HG03103 (cell line): Measurements from ENCODE around the gene COL18A1.

Experiments
- ATAC-seq: cut with Tn5 transposase; IDR thresholded peaks from one replicate; pipeline ENCODE4 v1.9.1; 2021; ENCODE audit warnings: low read depth; ENCODE audit not compliant: unreplicated experiment

The COL18A1 gene

GRCh38 chr21:45451771-45452182 lies 46.8 kb downstream of the COL18A1 start:
- ATAC-seq = no peak

GRCh38 chr21:45452696-45453307 lies 47.8 kb downstream of the COL18A1 start:
- no peak for ATAC-seq

- ATAC-seq = no peak
These were observed 48.5 kb downstream of the COL18A1 start for GRCh38 chr21:45453308-45453950.

GRCh38 chr21:45454060-45454925 lies 49.3 kb downstream of the COL18A1 start:
- no peak for ATAC-seq

DNA sequence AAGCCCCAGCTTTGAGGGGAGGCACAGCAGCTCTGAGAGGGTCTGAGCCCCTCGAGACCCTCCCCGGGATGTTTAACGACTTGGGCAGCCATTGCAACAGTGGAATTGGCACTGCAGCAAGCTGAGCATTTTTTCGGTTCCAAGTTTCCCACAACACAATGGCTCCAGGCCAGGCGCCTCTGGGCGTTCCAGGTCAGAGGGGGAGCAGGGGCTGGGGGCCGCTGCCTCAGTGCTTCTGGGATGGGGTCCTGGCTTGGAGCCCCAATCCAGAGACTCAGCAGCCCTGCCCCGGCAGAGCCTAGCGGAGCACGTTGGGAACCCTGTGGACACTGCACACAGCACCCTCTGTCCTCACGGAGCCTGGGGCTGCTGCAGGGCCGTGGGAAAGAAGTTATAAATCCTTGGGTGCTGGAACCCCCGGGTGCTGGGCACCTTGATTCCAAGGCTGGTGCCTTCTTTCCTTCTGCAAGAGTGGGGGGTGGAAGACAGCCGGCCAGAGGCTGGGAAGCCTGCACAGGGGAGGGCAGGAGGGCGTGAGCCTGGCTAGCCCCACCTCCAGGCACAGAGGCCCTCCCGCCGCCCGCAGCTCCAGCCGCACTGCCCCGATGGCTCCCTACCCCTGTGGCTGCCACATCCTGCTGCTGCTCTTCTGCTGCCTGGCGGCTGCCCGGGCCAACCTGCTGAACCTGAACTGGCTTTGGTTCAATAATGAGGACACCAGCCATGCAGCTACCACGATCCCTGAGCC lies 50.1 kb downstream of the COL18A1 start:
- ATAC-seq = no peak

DNA sequence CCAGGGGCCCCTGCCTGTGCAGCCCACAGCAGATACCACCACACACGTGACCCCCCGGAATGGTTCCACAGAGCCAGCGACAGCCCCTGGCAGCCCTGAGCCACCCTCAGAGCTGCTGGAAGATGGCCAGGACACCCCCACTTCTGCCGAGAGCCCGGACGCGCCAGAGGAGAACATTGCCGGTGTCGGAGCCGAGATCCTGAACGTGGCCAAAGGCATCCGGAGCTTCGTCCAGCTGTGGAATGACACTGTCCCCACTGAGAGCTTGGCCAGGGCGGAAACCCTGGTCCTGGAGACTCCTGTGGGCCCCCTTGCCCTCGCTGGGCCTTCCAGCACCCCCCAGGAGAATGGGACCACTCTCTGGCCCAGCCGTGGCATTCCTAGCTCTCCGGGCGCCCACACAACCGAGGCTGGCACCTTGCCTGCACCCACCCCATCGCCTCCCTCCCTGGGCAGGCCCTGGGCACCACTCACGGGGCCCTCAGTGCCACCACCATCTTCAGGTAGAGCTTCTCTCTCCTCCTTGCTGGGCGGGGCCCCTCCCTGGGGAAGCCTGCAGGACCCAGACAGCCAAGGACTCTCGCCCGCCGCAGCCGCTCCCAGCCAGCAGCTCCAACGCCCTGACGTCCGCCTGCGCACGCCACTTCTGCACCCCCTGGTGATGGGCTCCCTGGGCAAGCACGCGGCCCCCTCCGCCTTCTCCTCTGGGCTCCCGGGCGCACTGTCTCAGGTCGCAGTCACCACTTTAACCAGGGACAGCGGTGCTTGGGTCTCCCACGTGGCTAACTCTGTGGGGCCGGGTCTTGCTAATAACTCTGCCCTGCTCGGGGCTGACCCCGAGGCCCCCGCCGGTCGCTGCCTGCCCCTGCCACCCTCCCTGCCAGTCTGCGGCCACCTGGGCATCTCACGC lies 51.0 kb downstream of the COL18A1 start:
- ATAC-seq = no peak

DNA sequence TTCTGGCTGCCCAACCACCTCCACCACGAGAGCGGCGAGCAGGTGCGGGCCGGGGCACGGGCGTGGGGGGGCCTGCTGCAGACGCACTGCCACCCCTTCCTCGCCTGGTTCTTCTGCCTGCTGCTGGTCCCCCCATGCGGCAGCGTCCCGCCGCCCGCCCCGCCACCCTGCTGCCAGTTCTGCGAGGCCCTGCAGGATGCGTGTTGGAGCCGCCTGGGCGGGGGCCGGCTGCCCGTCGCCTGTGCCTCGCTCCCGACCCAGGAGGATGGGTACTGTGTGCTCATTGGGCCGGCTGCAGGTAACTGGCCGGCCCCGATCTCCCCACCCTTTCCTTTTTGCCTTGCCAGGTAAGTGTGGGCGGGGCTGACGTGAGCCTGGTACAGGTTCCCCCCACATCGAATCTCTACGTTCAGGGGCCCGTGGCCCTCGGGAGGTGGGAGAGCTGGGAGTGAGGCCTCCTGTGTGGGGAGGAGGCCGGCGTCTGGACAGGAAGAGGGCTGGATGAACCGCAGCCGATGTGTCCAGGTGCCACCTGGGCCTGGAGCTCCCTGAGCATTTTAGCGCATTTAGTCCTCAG lies 51.7 kb downstream of the COL18A1 start:
- ATAC-seq = no peak

DNA sequence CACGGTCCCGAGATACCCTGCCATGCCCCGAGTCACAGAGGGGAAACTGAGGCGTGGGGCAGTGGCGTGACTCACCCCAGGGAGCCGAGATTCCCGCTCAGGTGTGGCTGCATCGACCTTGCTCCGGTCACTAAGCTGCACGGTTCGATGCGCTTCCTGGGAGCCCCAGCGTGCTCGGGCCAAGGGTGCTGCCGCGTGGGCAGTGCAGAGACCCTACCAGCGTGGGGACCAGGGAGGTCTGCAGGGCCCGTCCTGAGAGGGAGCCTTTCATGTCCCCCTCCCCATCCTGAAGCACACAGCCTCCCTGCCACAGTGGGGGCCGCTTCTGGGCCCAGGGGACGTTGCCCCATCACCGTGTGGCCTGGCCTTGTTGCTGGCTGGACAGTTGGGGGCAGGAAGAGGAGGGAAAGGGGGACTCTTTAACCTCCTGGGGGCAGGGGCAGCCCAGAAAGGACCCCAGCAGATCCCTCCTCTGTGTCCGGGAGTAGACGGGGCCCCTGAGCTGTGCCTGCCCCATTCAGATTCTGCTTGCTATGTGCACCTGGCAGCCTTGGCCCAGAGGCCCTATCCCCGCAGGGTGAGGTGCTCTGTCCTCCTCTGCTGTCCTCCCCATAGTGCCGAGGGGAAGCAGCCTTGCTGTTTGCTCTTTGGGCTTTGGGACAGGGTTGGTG lies 52.3 kb downstream of the COL18A1 start:
- ATAC-seq = no peak

DNA sequence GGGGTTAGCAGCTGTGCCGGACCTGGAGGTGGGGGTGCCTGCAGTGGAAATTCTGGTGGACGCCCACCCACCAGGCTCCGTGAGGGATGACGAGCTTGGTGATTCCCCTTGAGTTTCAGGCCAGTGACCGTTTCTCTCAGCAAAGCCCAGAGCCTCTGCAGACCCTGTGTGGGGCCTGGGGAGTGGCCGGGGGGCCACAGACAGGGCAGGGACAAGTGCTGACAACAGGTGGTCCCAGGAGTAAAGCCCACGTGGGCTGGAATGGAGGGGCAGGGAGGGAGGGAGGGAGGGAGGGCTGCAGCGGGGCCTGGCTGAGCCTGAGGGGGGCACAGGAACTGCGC lies 52.8 kb downstream of the COL18A1 start:
- ATAC-seq = no peak

- no peak for ATAC-seq
These were observed 53.6 kb downstream of the COL18A1 start for GRCh38 chr21:45458281-45459170.

- ATAC-seq = no peak
These were observed 54.4 kb downstream of the COL18A1 start for GRCh38 chr21:45459171-45460010.

GRCh38 chr21:45460011-45460565 lies 55.1 kb downstream of the COL18A1 start:
- no peak for ATAC-seq

GRCh38 chr21:45460611-45461368 lies 55.8 kb downstream of the COL18A1 start:
- no peak for ATAC-seq

DNA sequence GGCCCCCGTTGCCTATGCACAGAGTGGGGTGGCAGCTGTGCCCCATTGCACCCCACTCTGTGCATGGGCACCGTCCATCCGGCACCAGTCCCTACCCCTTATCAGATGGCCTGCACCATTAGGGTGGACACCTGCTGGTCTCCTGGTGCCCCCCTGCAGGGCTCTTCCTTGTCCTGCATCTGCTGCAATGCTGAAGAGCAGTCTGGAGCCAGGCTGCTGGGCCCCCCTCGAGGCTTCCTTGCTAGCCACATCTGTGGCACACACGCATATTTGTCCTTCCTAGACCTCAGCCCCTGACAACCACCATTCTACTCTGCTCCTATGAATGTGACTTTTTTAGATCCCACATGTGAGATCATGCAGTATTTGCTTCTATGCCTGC lies 56.4 kb downstream of the COL18A1 start:
- no peak for ATAC-seq

- no peak for ATAC-seq
These were observed 56.9 kb downstream of the COL18A1 start for GRCh38 chr21:45461806-45462341.

DNA sequence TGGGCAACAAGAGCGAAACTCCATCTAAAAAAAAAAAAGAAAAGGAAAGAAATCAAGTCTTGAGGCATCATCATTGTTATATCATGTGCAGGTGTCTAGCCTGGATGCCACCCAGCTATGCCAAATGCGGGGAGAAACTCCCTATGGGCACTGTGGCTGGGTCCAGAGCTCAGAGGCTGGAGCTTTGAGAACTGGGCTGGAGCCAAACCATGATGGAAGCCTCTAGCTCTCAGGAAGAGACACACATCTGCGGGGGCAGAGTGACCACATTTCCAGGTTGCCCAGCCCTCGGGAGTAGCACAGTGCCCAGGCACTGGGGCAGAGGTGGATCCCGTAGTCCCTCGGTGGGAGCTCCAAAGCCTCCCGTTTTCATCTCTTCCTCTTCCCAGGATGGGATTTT lies 58.9 kb downstream of the COL18A1 start:
- no peak for ATAC-seq
